ENCODE data around the gene CARNS1.

Gene CARNS1

GRCh38 chr11:67372321-67372992, 43.0 kb upstream of the CARNS1 start:
- no peak for FAIRE-seq
- DNase-seq (ENCODE audit: insufficient read length, low spot score): no peak
- TF ChIP-seq CTCF (IDR thresholded peaks at IDR 0.05; ENCODE audit: insufficient read depth, missing control alignments): no peak

- DNase-seq (ENCODE audit: insufficient read length, low spot score) (peak; percentile 72), FAIRE-seq (no peak)
- no peak for TF ChIP-seq CTCF (IDR thresholded peaks at IDR 0.05; ENCODE audit: insufficient read depth, missing control alignments)
These were observed 42.4 kb upstream of the CARNS1 start, which contains the start of gene CLCF1 for GRCh38 chr11:67372993-67373647. Gene CLCF1, minus strand, starts transcription at chr11:67373598. Its CDS starts 59 bp downstream, at chr11:67373539.

- FAIRE-seq (no peak), DNase-seq (ENCODE audit: insufficient read length, low spot score) (no peak)
- peak; percentile 55 for TF ChIP-seq CTCF (IDR thresholded peaks at IDR 0.05; ENCODE audit: insufficient read depth, missing control alignments)
These were observed 41.6 kb upstream of the CARNS1 start for GRCh38 chr11:67373648-67374570.

GRCh38 chr11:67374571-67375281, 40.8 kb upstream of the CARNS1 start:
- no peak for FAIRE-seq
- TF ChIP-seq CTCF (IDR thresholded peaks at IDR 0.05; ENCODE audit: insufficient read depth, missing control alignments): no peak
- DNase-seq (ENCODE audit: insufficient read length, low spot score): no peak

- FAIRE-seq (no peak), DNase-seq (ENCODE audit: insufficient read length, low spot score) (no peak)
- TF ChIP-seq CTCF (IDR thresholded peaks at IDR 0.05; ENCODE audit: insufficient read depth, missing control alignments): no peak
These were observed 40.0 kb upstream of the CARNS1 start for GRCh38 chr11:67375320-67376055.
